ENCODE data around the gene LPP.

LPP gene

GRCh38 chr3:188868803-188869202 lies 714.8 kb downstream of the LPP start:
- DNase-seq = no peak

GRCh38 chr3:188869628-188870027 lies 715.7 kb downstream of the LPP start:
- DNase-seq = no peak

- no peak for DNase-seq
Observed at GRCh38 chr3:188870431-188870830, 716.5 kb downstream of the LPP start.

- no peak for DNase-seq
Observed at GRCh38 chr3:188874576-188874975, 720.6 kb downstream of the LPP start.

- no peak for DNase-seq
Observed at GRCh38 chr3:188875413-188875812, 721.5 kb downstream of the LPP start.

GRCh38 chr3:188876370-188876769 lies 722.4 kb downstream of the LPP start:
- DNase-seq = no peak

GRCh38 chr3:188877381-188877780 lies 723.4 kb downstream of the LPP start:
- DNase-seq = no peak

- DNase-seq = no peak
Observed at GRCh38 chr3:188878076-188878475, 724.1 kb downstream of the LPP start.

- no peak for DNase-seq
Observed at GRCh38 chr3:188881954-188882641, 728.1 kb downstream of the LPP start.

GRCh38 chr3:188884299-188885043 lies 730.5 kb downstream of the LPP start:
- DNase-seq = no peak

GRCh38 chr3:188888321-188889053 lies 734.5 kb downstream of the LPP start:
- DNase-seq = no peak

GRCh38 chr3:188889054-188889491 lies 735.1 kb downstream of the LPP start:
- DNase-seq = no peak

GRCh38 chr3:188890572-188891270 lies 736.8 kb downstream of the LPP start:
- DNase-seq = no peak

GRCh38 chr3:188899881-188900280 lies 745.9 kb downstream of the LPP start:
- no peak for DNase-seq

- DNase-seq = peak; percentile 5
Observed at GRCh38 chr3:188900421-188900951, 746.5 kb downstream of the LPP start.

GRCh38 chr3:188901126-188901525 lies 747.2 kb downstream of the LPP start:
- no peak for DNase-seq

GRCh38 chr3:188901671-188902287 lies 747.8 kb downstream of the LPP start:
- DNase-seq = no peak

GRCh38 chr3:188904670-188905069 lies 750.7 kb downstream of the LPP start:
- no peak for DNase-seq

GRCh38 chr3:188905547-188905946 lies 751.6 kb downstream of the LPP start:
- DNase-seq = no peak

GRCh38 chr3:188906236-188906635 lies 752.3 kb downstream of the LPP start:
- no peak for DNase-seq

- no peak for DNase-seq
Observed at GRCh38 chr3:188908002-188908850, 754.3 kb downstream of the LPP start.
